Subcutaneous adipose tissue (tissue), 4 donors: ENCODE measurements around the gene BRAT1. TPM values are rescaled to one million over a fixed set of nuclear protein-coding genes. Genes with fewer than 3 reads are reported as not detected.

ENCODE experiments used
- CTCF ChIP-seq: fragments of 450-650 bp; IDR thresholded peaks from one replicate; pipeline ENCODE4 v1.5.1; 2016; ENCODE audit warnings: low read depth, mild to moderate bottlenecking, control low read depth, antibody characterized with exemption, moderate library complexity
- total RNA-seq, 4 donors: library from RNA; depleted of rRNA; stranded (reverse); fragments of >200 nt; gene quantifications; one replicate each; pipeline ENCODE4 v1.1.0, GENCODE V29; 2016

BRAT1 gene
- total RNA-seq, 4 donors from 2014 or later, result 11.7 to 42.2 (median 19.8) TPM

GRCh38 chr7:2501947-2502646 is 53.2 kb downstream of the BRAT1 start:
- TF ChIP-seq CTCF, result no peak

GRCh38 chr7:2500701-2501100 is 54.6 kb downstream of the BRAT1 start:
- no peak for TF ChIP-seq CTCF

GRCh38 chr7:2499719-2500430 is 55.4 kb downstream of the BRAT1 start:
- TF ChIP-seq CTCF, result no peak

GRCh38 chr7:2499181-2499580 is 56.1 kb downstream of the BRAT1 start:
- no peak for TF ChIP-seq CTCF

- no peak for TF ChIP-seq CTCF
Observed at GRCh38 chr7:2498708-2499107, 56.6 kb downstream of the BRAT1 start.

GRCh38 chr7:2497500-2498336 is 57.6 kb downstream of the BRAT1 start:
- TF ChIP-seq CTCF, result no peak

- TF ChIP-seq CTCF, result no peak
Observed at GRCh38 chr7:2497065-2497464, 58.3 kb downstream of the BRAT1 start.
